GM12878 (cell line): ENCODE measurements around the gene GATAD2B.

ENCODE experiments used
- EZH2 ChIP-seq: IDR thresholded peaks from 2 replicates; pipeline ENCODE4 v1.6.1; 2012; ENCODE audit warnings: low read depth, mild to moderate bottlenecking, control low read depth, inconsistent platforms, low read length, borderline replicate concordance; ENCODE audit not compliant: control insufficient read depth
- FOXK2 ChIP-seq: fragments of 450-650 bp; IDR thresholded peaks from 2 replicates; pipeline ENCODE4 v1.6.1; 2017; ENCODE audit warnings: mild to moderate bottlenecking, moderate library complexity
- MAX ChIP-seq: IDR thresholded peaks from 2 replicates; pipeline ENCODE4 v1.6.1; 2012; ENCODE audit warnings: low read depth, low read length, improper control_type of control experiment
- NR2C1 ChIP-seq: fragments of 450-650 bp; IDR thresholded peaks from 2 replicates; pipeline ENCODE4 v1.6.1; 2017; ENCODE audit warnings: antibody characterized with exemption, mild to moderate bottlenecking, moderate library complexity
- POLR2A ChIP-seq: IDR thresholded peaks from 2 replicates; pipeline ENCODE4 v1.6.1; 2011; ENCODE audit warnings: low read depth, mild to moderate bottlenecking, low read length
- RAD21 ChIP-seq: IDR thresholded peaks from 2 replicates; pipeline ENCODE4 v1.6.1; 2011; ENCODE audit warnings: mild to moderate bottlenecking, low read depth, low read length, moderate library complexity; ENCODE audit not compliant: insufficient read depth
- TAF1 ChIP-seq: IDR thresholded peaks from 2 replicates; pipeline ENCODE4 v1.6.1; 2011; ENCODE audit warnings: mild to moderate bottlenecking, low read depth, low read length, borderline replicate concordance
- TF ChIP-seq, protein P1 (sequence below), 3 experiments: IDR thresholded peaks in 2 of 3; conservative IDR thresholded peaks in 1 of 3; 2 replicates each; pipeline ENCODE4 v1.5.1; 2011; ENCODE audit warnings: low read depth in 3 of 3, low read length in 3 of 3, mild to moderate bottlenecking in 3 of 3, control low read depth in 2 of 3, moderate library complexity in 2 of 3, inconsistent platforms in 1 of 3, mixed read lengths in 1 of 3; ENCODE audit not compliant: control insufficient read depth in 2 of 3, insufficient read depth in 1 of 3; ENCODE audit errors: extremely low read depth in 1 of 3

- TF ChIP-seq MAX = no peak
- no peak for TF ChIP-seq FOXK2
- TF ChIP-seq NR2C1 = no peak
- TF ChIP-seq EZH2 = no peak
- TF ChIP-seq TAF1 = no peak
- no peak for TF ChIP-seq RAD21
- TF ChIP-seq, protein P1, sequence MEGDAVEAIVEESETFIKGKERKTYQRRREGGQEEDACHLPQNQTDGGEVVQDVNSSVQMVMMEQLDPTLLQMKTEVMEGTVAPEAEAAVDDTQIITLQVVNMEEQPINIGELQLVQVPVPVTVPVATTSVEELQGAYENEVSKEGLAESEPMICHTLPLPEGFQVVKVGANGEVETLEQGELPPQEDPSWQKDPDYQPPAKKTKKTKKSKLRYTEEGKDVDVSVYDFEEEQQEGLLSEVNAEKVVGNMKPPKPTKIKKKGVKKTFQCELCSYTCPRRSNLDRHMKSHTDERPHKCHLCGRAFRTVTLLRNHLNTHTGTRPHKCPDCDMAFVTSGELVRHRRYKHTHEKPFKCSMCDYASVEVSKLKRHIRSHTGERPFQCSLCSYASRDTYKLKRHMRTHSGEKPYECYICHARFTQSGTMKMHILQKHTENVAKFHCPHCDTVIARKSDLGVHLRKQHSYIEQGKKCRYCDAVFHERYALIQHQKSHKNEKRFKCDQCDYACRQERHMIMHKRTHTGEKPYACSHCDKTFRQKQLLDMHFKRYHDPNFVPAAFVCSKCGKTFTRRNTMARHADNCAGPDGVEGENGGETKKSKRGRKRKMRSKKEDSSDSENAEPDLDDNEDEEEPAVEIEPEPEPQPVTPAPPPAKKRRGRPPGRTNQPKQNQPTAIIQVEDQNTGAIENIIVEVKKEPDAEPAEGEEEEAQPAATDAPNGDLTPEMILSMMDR (IDR thresholded peaks at IDR 0.05 in 2 of 3, conservative IDR thresholded peaks at IDR 0.05 in 1 of 3; ENCODE audit: control insufficient read depth in 2 of 3, extremely low read depth in 1 of 3, insufficient read depth in 1 of 3, low read depth in 3 of 3, low read length in 3 of 3) = no peak
- no peak for TF ChIP-seq POLR2A
Measured at GRCh38 chr1:153818876-153819275, 103.9 kb downstream of the GATAD2B start.
